HepG2 (cell line): ENCODE data around the gene SHC1. TPM values are rescaled to one million over a fixed set of nuclear protein-coding genes. Genes with fewer than 3 reads are reported as not detected.

Source experiments
- ATAC-seq: fragments of 200-7000 bp; cut with Tn5 transposase; 3 replicates; pipeline ENCODE4 v1.9.1; 2020; ENCODE audit warnings: mild to moderate bottlenecking, moderate library complexity
- BruUV-seq: library from RNA; stranded (reverse); fragments of 400-500 nt; replicated peaks from 2 replicates; lab custom pipeline; 2021; lab: Mats Ljungman, UMichigan
- CTCF ChIA-PET: fragments of 300-600 bp; formaldehyde crosslinking; extraction: SDS; loops from one replicate; lab custom pipeline; 2021; ENCODE audit warnings: low total read pairs, inconsistent platforms, low intra/inter-chr PET ratio; lab: Yijun Ruan, JAX
- POLR2A ChIA-PET: fragments of 350-600 bp; sonication (Branson Sonifier 250); formaldehyde crosslinking; loops from one replicate; lab custom pipeline; 2020; ENCODE audit warnings: antibody characterized with exemption, inconsistent platforms; lab: Yijun Ruan, JAX
- DNase-seq: peaks from one replicate; pipeline ENCODE4 v3.0.0-alpha.2; 2015; ENCODE audit warnings: low spot score
- FAIRE-seq: peaks from 3 replicates; lab custom pipeline; 2011; peaks lifted over from hg19 to GRCh38; lab: Jason Lieb, UNC
- H2AFZ ChIP-seq: one replicate; pipeline ENCODE4 v1.6.1; 2011; ENCODE audit warnings: low read length, inconsistent platforms
- H3K27ac ChIP-seq: fragments of 300-600 bp; 3 replicates; pipeline ENCODE4 v1.8.0; 2011; ENCODE audit warnings: mixed run types, mild to moderate bottlenecking, mixed read lengths, low read length, inconsistent platforms; ENCODE audit not compliant: insufficient read depth; ENCODE audit errors: extremely low read length
- H3K27me3 ChIP-seq, 2 experiments: fragments of 200-600 bp in 1 of 2; 2 replicates in 1 of 2; 3 replicates in 1 of 2; pipeline versions ENCODE4 v1.6.0 to v1.8.0; 2011; ENCODE audit warnings: low read length in 2 of 2, mild to moderate bottlenecking in 2 of 2, moderate library complexity in 2 of 2, inconsistent platforms in 1 of 2; ENCODE audit not compliant: insufficient read depth in 2 of 2, control insufficient read depth in 1 of 2
- H3K36me3 ChIP-seq, 2 experiments: fragments of 200-600 bp in 1 of 2; replicated peaks in 1 of 2; 2 replicates in 1 of 2; 3 replicates in 1 of 2; pipeline versions ENCODE4 v1.5.1 to v1.8.0; 2011; ENCODE audit warnings: low read length in 2 of 2, inconsistent platforms in 1 of 2; ENCODE audit not compliant: insufficient read depth in 2 of 2, control insufficient read depth in 1 of 2
- H3K4me1 ChIP-seq: 2 replicates; pipeline ENCODE4 v1.5.1; 2012; ENCODE audit warnings: low read length, inconsistent platforms; ENCODE audit not compliant: insufficient read depth
- H3K4me2 ChIP-seq: 2 replicates; pipeline ENCODE4 v1.6.0; 2011; ENCODE audit warnings: low read depth, low read length, inconsistent platforms
- H3K4me3 ChIP-seq, 3 experiments: fragments of 200-600 bp in 1 of 3; sonication (generic), shearing (Covaris generic) in 1 of 3; replicated peaks in 1 of 3; 2 replicates each; pipeline ENCODE4 v1.5.1; 2011 to 2016; ENCODE audit warnings: low read length in 3 of 3, inconsistent platforms in 2 of 3, low read depth in 2 of 3, mild to moderate bottlenecking in 2 of 3, control low read depth in 1 of 3, mixed read lengths in 1 of 3; ENCODE audit not compliant: insufficient read depth in 1 of 3
- H3K79me2 ChIP-seq: one replicate; pipeline ENCODE4 v1.6.1; 2011; ENCODE audit warnings: low read length, inconsistent platforms; ENCODE audit not compliant: insufficient read depth
- H3K9ac ChIP-seq: 2 replicates; pipeline ENCODE4 v1.6.0; 2011; ENCODE audit warnings: mild to moderate bottlenecking, low read depth, low read length, inconsistent platforms; ENCODE audit not compliant: insufficient read depth
- H3K9me3 ChIP-seq: 2 replicates; pipeline ENCODE4 v1.5.1; 2012; ENCODE audit warnings: mild to moderate bottlenecking, low read length
- H4K20me1 ChIP-seq: 2 replicates; pipeline ENCODE4 v1.6.0; 2011; ENCODE audit warnings: inconsistent platforms, mild to moderate bottlenecking, low read length, moderate library complexity; ENCODE audit not compliant: insufficient read depth
- PCBP1 ChIP-seq: fragments of 200-400 bp; formaldehyde crosslinking; IDR thresholded peaks from 2 replicates; pipeline ENCODE4 v1.6.1; 2017; ENCODE audit warnings: mild to moderate bottlenecking, low read depth, low read length, borderline replicate concordance
- POLR2G ChIP-seq: fragments of 200-400 bp; formaldehyde crosslinking; IDR thresholded peaks from 2 replicates; pipeline ENCODE4 v1.6.1; 2018; ENCODE audit warnings: mild to moderate bottlenecking, low read depth, low read length, moderate library complexity
- RXRA ChIP-seq: sonication (generic); formaldehyde crosslinking; IDR thresholded peaks from 2 replicates; pipeline ENCODE4 v1.5.1; 2020; ENCODE audit warnings: missing genetic modification reagents
- WGBS: methylation state at CpG from one replicate; pipeline ENCODE4 v1.1.6; 2017; ENCODE audit warnings: low lambda C conversion rate; 5-methylcytosine and 5-hydroxymethylcytosine counted together
- in situ Hi-C: cut with HindIII; loops from 2 replicates; pipeline ENCODE4 v1.10.0; 2017; ENCODE audit warnings: low pct_unique_long_range_greater_than_20kb; ENCODE audit not compliant: extremely low pct_ligation_motif_present
- intact Hi-C: fragments of 100-400 bp; cut with micrococcal nuclease; formaldehyde crosslinking; loops from one replicate; pipeline ENCODE4 v1.10.0; 2022; ENCODE audit not compliant: unreplicated experiment
- polyA plus RNA-seq, 8 experiments: library from polyadenylated mRNA; depleted of rRNA in 3 of 8; stranded (reverse) in 7 of 8; unstranded in 1 of 8; fragments of >200 nt; fragmentation: Illumina TruSeq in 4 of 8; extraction: Trizol in 4 of 8; gene quantifications; 2 replicates each; pipeline versions ENCODE4 v1.2.1 to v1.2.3, GENCODE V29; 2011 to 2016; ENCODE audit warnings: low read depth in 4 of 8, missing spikeins in 1 of 8, mixed read lengths in 1 of 8; ENCODE audit not compliant: insufficient read depth in 1 of 8
- total RNA-seq, 5 experiments: library from RNA; depleted of rRNA; stranded (reverse); fragments of >200 nt; fragmentation: Illumina TruSeq; extraction: Trizol; gene quantifications; 2 replicates each; pipeline ENCODE4 v1.2.3, GENCODE V29; 2016; ENCODE audit warnings: low read depth in 1 of 5
- TF ChIP-seq, protein P1 (sequence below): sonication (generic); formaldehyde crosslinking; IDR thresholded peaks from 2 replicates; pipeline ENCODE4 v1.5.1; 2020; ENCODE audit warnings: mild to moderate bottlenecking, missing genetic modification reagents, borderline replicate concordance
- TF ChIP-seq, protein P2 (sequence below): sonication (generic); IDR thresholded peaks from 2 replicates; pipeline ENCODE4 v1.6.1; 2016; ENCODE audit warnings: low read depth, borderline replicate concordance
- TF ChIP-seq, protein P3 (sequence below): sonication (generic); formaldehyde crosslinking; IDR thresholded peaks from 2 replicates; pipeline ENCODE4 v1.4.0; 2020; ENCODE audit warnings: mild to moderate bottlenecking, missing genetic modification reagents

Gene SHC1
- total and polyA plus RNA-seq, 2 of the 13 experiments (the other 11 are each of a cell fraction or from before 2014, with no cell fraction given): 52.0 to 137 TPM

DNA sequence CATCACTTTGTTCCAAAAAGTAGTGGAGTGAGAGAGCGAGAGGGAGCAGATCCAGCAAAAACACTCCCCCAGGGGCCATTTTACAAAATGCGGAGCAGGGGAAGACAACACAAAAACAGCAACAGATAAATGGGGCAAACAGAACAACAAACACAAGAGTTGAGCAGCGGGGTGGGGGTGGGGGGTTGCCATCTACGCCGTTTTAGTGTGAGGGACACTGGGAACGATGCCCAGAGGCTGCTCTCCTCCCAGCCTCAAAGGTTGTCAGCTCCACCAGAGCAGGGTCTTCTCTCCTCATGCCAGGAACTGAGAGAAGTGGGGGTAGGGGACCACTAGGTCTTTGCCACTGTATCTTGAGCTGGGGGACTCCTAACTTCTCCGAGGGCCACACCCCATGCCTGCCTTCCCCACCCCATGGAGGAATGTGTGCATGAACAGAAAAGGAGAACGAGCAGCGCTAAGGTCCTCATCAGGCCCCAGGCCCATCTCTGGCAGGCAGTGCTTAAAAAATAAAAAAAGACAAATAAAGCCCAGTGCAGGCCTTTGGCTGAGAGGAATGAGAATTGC, 13.4 kb downstream of the SHC1 start:
- H3K27ac ChIP-seq: no peak overlapping the region
- no peak overlapping the region for H3K9ac ChIP-seq
- H3K9me3 ChIP-seq: no peaks in the 10 kb centered on the region
- intact Hi-C loops (loop anchor here (2.0 kb wide), 1 partner anchor 16 kb away; no protein-coding TSS in a partner anchor), in situ Hi-C loops (no loop called here)
- no peak for ATAC-seq
- 89% methylated on average over 9 of the region's 9 CpGs for WGBS
- H3K4me3 ChIP-seq: no peak overlapping the region
- H3K79me2 ChIP-seq: peaks cover 10% of the 10 kb centered on the region
- no peak for FAIRE-seq
- H3K27me3 ChIP-seq: no peaks in the 10 kb centered on the region; a peak in 1 of 5 replicates
- ChIA-PET POLR2A (interaction anchor here (2.3 to 4.1 kb wide), 2 partner anchors 16 to 21 kb away, joined by 18 to 91 read pairs; partner anchors contain the start of genes CKS1B, PMVK and SHC1), CTCF (interaction anchor here (2.0 kb wide), 1 partner anchor 60 kb away, joined by 8 read pairs; no protein-coding TSS in a partner anchor)
- H3K4me1 ChIP-seq: peaks cover 53% of the 10 kb centered on the region
- peaks cover 4 to 13% of the 10 kb centered on the region in 2 experiments; a peak in 2 of 5 replicates for H3K36me3 ChIP-seq
- no peak overlapping the region for H3K4me2 ChIP-seq
- 0 out of 2 replicates have a peak, but pooled peaks have one; percentile 8 for TF ChIP-seq POLR2G
- no peak for TF ChIP-seq RXRA
- no peaks in the 10 kb centered on the region for H4K20me1 ChIP-seq
- no peak overlapping the region for H2AFZ ChIP-seq
- BruUV-seq: no TSS peak
- no peak for DNase-seq

DNA sequence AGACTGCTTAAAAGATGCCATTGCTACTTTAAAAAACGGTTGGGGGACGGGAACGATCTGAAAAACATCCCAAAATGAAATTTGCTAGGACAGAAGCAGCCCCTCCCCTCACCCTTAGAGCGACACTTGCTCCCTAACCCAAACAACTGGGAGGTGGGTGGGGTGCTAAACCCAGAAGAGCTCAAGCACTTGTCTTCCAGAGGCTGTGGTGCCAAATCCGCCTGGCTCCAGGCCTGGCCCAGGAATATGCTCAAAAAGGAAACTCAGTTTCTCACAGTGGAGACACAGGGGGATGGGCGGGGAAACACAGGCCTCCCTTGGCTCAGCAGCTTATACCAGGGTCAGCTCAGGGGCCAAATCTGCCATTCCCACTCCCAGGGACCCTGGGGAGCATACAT, 14.0 kb downstream of the SHC1 start:
- TSS peak; percentile 54 for BruUV-seq
- H3K9ac ChIP-seq: peak overlapping the region; percentile 89
- TF ChIP-seq PCBP1: no peak
- TF ChIP-seq, protein P1, sequence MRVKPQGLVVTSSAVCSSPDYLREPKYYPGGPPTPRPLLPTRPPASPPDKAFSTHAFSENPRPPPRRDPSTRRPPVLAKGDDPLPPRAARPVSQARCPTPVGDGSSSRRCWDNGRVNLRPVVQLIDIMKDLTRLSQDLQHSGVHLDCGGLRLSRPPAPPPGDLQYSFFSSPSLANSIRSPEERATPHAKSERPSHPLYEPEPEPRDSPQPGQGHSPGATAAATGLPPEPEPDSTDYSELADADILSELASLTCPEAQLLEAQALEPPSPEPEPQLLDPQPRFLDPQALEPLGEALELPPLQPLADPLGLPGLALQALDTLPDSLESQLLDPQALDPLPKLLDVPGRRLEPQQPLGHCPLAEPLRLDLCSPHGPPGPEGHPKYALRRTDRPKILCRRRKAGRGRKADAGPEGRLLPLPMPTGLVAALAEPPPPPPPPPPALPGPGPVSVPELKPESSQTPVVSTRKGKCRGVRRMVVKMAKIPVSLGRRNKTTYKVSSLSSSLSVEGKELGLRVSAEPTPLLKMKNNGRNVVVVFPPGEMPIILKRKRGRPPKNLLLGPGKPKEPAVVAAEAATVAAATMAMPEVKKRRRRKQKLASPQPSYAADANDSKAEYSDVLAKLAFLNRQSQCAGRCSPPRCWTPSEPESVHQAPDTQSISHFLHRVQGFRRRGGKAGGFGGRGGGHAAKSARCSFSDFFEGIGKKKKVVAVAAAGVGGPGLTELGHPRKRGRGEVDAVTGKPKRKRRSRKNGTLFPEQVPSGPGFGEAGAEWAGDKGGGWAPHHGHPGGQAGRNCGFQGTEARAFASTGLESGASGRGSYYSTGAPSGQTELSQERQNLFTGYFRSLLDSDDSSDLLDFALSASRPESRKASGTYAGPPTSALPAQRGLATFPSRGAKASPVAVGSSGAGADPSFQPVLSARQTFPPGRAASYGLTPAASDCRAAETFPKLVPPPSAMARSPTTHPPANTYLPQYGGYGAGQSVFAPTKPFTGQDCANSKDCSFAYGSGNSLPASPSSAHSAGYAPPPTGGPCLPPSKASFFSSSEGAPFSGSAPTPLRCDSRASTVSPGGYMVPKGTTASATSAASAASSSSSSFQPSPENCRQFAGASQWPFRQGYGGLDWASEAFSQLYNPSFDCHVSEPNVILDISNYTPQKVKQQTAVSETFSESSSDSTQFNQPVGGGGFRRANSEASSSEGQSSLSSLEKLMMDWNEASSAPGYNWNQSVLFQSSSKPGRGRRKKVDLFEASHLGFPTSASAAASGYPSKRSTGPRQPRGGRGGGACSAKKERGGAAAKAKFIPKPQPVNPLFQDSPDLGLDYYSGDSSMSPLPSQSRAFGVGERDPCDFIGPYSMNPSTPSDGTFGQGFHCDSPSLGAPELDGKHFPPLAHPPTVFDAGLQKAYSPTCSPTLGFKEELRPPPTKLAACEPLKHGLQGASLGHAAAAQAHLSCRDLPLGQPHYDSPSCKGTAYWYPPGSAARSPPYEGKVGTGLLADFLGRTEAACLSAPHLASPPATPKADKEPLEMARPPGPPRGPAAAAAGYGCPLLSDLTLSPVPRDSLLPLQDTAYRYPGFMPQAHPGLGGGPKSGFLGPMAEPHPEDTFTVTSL (CRISPR knock-in tag): no peak
- TF ChIP-seq, protein P2, sequence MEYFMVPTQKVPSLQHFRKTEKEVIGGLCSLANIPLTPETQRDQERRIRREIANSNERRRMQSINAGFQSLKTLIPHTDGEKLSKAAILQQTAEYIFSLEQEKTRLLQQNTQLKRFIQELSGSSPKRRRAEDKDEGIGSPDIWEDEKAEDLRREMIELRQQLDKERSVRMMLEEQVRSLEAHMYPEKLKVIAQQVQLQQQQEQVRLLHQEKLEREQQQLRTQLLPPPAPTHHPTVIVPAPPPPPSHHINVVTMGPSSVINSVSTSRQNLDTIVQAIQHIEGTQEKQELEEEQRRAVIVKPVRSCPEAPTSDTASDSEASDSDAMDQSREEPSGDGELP: 0 out of 2 replicates have a peak, but pooled peaks have one; percentile 5
- TF ChIP-seq, protein P3, sequence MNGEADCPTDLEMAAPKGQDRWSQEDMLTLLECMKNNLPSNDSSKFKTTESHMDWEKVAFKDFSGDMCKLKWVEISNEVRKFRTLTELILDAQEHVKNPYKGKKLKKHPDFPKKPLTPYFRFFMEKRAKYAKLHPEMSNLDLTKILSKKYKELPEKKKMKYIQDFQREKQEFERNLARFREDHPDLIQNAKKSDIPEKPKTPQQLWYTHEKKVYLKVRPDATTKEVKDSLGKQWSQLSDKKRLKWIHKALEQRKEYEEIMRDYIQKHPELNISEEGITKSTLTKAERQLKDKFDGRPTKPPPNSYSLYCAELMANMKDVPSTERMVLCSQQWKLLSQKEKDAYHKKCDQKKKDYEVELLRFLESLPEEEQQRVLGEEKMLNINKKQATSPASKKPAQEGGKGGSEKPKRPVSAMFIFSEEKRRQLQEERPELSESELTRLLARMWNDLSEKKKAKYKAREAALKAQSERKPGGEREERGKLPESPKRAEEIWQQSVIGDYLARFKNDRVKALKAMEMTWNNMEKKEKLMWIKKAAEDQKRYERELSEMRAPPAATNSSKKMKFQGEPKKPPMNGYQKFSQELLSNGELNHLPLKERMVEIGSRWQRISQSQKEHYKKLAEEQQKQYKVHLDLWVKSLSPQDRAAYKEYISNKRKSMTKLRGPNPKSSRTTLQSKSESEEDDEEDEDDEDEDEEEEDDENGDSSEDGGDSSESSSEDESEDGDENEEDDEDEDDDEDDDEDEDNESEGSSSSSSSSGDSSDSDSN (CRISPR knock-in tag): 0 out of 2 replicates have a peak, but pooled peaks have one; percentile 1

More for the DNA sequence above, 14.0 kb downstream of the SHC1 start:
- Histone ChIP-seq H3K27me3 (no peaks in the 10 kb centered on the region; a peak in 1 of 5 replicates), H3K4me1 (peaks cover 55% of the 10 kb centered on the region), H3K4me2 (peak overlapping the region; percentile 95), H3K79me2 (peaks cover 10% of the 10 kb centered on the region), H3K27ac (peak overlapping the region; percentile 96), H2AFZ (no peak overlapping the region), H3K4me3 (peak overlapping the region; percentile 66 to 72 (median 69); a peak in 5 of 6 replicates), H3K9me3 (no peaks in the 10 kb centered on the region), H3K36me3 (peaks cover 4 to 13% of the 10 kb centered on the region in 2 experiments; a peak in 2 of 5 replicates), H4K20me1 (no peaks in the 10 kb centered on the region)
- CTCF ChIA-PET: interaction anchor here (2.0 kb wide), 1 partner anchor 61 kb away, joined by 8 read pairs; no protein-coding TSS in a partner anchor
- POLR2A ChIA-PET: interaction anchor here (0.7 to 4.1 kb wide), 12 partner anchors 8 to 237 kb away, joined by 3 to 91 read pairs (median 6); partner anchors contain the start of genes ADAM15, CKS1B, EFNA4 and FLAD1
- DNase-seq: no peak
- in situ Hi-C loops (no loop called here), intact Hi-C loops (loop anchor here (2.0 kb wide), 1 partner anchor 16 kb away; no protein-coding TSS in a partner anchor)
- no peak for ATAC-seq
- no peak for FAIRE-seq
- 22% methylated on average over 4 of the region's 6 CpGs for WGBS
